ENCODE results near the gene FUBP1.
"Not testable (repeated sequence)": the region's sequence is repeated elsewhere in the genome, so short reads cannot be mapped to it uniquely, and the experiment has no call there.

FUBP1 gene

DNA sequence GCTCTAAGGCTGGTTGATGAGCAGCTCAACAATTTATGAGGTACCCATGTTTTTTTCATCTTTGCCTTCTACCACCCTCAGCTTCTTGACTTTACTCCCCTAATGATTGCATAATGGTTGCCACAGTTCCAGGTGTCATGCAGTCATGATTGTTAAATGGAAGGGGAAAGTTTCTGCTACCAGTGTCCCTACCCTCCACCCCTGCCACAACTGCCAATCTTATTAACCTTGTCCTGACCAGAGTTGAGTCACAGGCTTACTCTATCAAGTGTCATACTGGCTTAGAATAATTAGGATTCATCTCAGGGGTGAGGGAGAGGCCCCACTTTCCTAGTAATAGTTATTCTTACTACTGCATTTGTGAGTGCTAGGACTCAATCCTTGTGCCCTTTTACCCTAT, 7.9 kb upstream of the FUBP1 start:
- DNase-seq, result no peak

DNA sequence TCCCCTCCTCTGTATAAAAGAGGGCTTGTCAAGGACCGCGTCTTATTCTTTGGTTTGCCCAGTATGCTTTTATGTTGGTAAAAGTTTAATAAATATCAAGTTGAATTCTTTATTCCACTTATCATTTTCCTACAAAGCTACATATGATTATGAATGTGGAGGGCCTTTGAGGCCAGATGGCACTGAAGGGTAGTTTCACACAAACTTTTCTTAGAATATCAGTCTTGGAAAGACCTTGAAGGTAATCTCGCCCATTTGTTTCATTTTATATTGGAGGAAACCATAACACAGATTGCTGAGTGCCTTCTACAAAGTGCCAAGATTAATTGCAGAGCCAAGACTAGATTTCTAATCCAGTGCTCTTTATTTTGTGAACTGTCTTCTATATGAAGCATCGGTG, 5.8 kb upstream of the FUBP1 start:
- no peak for DNase-seq

DNA sequence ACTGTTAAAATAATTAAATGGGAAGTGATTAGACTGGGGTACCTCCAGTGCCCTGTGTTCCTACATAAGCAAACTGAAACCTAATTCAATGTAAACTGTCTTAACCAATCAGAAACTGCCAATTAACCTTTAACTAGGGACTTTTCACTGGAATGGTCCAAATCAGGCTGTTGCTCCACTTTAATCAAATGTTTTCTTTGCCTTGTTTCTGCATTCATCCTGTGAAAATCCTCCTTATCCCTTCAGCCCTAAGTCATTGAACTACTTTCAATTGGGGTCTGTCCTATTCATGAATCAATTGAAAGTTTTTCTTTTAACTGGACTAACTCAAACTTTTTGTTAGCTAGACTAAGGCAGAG, 5.1 kb upstream of the FUBP1 start:
- DNase-seq, result no peak

DNA sequence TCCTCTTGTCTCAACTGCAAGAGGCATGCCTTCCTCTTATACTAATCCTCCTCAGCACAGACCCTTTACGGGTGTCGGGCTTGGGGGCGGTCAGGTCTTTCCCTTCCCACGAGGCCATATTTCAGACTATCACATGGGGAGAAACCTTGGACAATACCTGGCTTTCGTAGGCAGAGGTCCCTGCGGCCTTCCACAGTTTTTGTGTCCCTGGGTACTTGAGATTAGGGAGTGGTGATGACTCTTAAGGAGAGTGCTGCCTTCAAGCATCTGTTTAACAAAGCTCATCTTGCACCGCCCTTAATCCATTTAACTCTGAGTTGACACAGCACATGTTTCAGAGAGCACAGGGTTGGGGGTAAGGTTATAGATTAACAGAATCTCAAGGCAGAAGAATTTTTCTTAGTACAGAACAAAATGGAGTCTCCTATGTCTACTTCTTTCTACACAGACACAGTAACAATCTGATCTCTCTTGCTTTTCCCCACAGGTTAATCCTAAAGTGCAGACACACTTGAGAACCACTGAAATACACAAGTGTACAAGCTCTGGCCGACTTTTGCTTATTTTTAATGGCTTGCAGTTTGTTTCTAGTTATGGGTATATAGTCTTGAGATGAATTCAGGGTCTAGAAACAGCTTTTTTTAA, 4.6 kb upstream of the FUBP1 start:
- not testable (repeated sequence) for DNase-seq

DNA sequence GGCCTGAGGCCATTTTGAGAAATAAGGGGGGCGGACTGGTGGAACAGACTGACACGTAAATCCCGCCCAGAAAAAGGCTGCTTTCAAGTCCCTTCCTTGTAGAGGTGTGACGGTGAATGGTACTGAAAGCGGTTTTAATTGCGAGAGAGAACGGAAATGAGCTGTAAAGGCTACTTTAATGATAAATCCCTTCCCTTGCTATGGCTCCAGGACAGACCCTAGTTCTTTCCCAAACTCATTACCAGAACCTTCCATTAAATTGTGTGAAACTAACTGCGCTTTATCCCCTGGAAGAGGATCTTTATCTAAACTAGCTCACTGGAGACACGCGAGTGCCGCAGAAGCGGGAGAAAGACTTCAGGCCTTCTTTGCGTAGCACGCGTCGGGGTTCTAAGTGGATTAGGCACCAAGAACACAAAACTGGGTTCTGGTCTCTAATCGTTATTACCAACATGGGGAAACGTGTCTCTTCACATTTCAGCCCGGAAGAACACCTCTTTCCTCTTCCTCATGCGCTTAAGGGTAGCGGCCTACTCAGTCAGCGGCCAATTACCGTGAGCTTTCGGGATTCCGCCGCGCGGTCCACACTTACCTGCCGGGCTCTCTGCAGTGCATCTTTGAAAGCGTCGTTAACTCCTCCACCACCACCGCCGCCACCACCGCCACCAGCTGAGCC, 441 bp downstream of the FUBP1 start:
- peak; percentile 78 for DNase-seq

DNA sequence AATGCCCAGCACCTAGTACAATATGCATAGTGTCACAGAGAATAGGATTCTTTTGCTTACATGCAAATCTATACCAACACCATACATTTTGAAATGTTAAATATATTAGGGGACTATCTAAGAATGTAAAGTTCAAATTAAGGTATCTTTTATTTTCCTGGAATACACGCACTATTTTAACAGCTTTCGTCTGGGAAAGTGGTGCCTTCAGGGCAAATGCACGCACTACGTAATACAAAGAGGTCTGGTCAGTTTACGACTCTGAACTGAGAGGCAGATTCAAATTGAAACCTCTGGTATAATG, 931 bp downstream of the FUBP1 start:
- DNase-seq, result no peak

DNA sequence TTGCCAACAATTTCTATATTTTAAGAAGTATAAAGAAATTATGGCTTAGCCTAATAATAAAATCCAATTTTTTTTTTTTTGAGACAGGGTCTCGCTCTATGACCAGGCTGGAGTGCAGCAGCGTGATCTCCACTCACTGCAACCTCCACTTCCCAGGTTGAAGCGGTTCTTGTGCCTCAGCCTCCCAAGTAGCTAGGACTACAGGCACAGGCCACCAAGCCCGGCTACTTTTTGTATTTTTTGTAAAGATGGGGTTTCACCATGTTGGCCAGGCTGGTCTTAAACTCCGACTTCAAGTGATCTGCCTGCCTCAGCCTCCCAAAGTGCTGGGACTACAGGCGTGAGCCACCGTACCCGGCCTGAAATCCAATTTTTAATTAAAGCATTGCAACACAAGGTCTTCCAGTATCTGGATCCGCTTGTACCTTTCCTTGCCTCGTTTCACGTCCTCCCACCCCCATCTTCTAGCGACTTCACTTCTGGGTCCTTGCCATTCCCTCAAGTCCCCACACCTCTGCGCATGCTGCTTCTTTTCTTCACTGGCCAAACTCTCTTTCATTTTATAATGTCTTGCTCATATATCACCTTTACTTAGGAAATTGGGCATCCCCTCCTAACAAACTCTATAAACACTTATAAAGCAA, 2.3 kb downstream of the FUBP1 start:
- DNase-seq, result no peak

DNA sequence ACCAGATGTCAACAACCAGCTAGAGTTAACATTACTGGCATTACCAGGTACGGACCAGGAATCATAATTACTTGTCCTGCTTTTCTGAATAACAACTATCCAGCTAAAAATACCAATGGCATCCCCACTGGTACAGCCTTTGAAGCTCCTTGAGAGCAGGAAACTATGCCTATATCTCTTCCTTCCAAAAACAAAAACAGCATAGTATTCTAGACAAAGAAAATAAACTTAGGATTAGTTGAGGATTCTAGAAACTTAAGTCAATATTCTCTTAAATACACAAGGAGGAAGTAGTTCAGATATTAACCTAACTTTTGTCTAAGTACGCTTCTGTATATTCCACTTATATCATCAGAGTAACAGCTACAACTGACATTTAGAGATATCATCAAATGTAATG, 3.0 kb downstream of the FUBP1 start:
- DNase-seq, result no peak

DNA sequence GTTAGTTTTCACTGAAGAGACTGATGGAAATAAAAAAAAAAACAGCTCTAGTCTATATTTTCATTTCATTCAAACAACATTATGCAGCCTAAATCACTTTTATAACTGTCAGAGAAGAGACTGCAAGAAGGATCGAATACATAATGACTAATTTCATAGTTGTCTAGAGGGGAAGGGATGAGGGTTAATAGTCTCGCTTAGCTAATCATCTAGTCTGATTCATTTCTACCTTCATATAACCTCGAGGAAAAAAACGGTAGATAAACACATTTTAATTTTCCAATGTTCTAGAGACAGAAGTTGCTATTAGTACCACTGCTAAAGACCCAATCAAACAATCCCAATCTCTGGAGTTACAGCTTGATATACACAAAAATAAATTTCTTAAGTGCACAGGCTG, 3.5 kb downstream of the FUBP1 start:
- DNase-seq, result no peak

DNA sequence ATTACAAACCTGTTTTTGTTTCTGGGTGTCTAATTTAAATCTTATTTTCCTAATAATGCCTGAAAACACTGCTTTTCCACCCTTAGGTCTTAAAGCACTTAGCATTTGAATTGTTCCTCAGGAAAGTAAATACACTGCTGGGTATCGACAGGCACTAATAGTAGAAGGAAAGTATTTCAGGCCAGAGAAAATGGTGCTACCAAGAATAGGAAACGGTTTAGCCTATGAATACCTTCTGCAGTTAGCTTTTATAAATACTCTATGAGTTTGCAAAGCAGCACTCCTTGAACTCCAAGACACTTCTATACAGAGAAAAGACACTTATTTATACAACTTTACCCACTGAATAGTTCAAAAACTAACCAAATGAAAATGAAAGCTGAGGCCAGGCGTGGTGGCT, 6.8 kb downstream of the FUBP1 start:
- no peak for DNase-seq

DNA sequence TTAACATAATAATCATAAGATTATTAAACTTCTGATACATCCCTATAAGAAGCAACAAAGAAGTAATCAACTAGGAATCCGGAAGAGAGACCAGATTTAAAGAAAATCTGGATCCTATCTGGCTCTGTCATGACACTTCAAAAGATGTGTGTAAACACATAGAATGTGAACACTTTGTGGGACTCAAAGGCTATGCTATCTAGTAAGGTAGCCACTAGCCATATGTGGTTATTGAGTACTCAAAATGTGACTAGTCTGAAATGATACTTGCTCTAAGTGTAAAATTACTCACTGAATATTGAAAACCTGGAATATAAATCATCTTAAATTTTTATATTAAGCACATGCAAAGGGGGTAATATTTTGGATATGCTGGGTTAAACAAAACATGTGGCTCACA, 8.7 kb downstream of the FUBP1 start:
- DNase-seq, result no peak

DNA sequence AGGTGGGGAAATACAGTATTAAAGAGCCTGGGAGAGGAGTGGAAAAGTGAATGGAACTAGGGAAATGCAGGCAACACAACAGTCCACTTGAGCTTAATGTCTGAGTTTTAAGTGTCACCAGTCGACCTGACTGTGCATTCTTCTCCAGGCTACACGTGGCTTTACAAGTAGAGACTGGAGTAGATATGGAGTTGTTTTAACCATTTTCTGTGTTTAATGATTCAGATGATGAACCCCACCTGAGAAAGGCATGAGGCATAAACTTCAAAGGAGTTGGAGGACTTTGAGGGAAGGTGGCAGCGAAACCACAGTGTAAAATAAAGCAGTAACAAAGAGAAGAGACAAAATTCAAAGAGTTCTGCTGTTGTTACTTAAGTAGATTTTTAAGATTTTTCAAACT, 12.6 kb downstream of the FUBP1 start:
- no peak for DNase-seq

DNA sequence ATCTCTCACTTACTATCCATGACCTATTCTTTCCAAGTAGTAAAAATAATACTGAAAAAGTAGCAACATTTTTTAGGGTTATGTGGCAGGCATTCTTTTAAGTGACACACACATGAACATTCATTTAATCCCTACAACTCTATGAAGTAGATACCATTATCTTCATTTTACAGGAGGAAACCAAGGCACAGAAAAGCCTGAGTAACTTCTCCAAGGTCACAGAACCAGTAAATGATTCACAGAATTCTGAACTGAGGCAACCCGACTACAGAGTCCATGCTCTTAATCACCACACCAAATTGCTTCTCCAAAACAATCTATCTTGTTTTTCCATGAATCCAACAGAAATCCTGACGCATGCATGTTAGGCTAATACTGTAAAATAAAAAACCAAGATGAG, 17.5 kb downstream of the FUBP1 start:
- DNase-seq, result no peak

DNA sequence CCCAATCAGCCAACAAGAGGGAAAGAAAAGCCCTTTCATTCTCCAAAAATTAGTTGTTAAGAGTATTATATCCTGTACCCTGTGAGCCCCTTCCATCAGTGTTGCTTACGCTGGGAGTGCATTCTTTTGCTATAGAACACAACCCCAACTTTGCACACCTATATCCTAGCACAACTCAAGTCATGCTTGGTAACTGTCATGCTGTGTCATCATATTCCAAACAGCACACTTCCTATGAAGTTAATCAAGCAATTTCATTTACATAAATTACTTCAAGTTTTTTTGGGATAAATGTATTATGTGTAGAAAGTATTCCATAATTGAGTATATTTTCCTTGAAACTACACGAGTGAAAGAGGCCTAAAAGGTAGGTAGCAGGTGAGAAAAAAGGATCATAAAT, 20.0 kb downstream of the FUBP1 start:
- DNase-seq, result no peak

DNA sequence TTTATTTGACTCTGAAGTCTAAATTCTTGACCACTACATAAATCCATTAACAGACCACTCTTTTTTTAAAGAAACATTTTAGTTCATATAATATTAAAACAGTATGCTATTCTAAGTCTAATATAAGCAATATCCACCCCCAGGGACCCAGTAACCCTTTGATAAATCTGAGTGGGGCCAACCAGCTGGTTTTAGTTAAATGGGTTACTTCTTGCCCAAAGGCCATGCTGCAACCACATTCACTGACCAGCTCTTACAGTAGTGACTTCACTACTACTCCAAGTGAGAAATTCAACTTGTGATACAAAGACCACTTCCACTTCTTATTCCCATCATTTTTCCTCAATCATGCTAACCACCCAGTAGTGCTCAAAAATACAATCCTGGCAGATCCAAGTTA, 20.5 kb downstream of the FUBP1 start:
- no peak for DNase-seq

DNA sequence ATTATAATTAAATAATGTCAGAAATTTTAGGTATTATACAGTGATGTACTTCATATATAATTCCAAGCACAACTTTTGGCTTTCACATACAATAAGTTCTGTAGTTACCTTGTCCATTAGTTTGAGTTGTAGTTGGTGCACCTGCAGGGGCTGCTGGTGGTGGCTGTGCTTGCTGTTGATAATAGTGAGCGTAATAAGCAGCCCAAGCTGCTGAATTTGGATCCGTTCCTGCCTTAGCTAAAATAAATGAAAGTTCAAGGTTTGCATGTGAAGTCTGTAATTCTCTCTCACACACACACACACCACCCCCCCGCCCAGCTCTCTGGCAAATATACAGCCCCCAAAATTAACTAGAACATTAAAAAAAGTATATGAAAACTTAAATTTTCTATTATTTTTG, 22.4 kb downstream of the FUBP1 start:
- no peak for DNase-seq

DNA sequence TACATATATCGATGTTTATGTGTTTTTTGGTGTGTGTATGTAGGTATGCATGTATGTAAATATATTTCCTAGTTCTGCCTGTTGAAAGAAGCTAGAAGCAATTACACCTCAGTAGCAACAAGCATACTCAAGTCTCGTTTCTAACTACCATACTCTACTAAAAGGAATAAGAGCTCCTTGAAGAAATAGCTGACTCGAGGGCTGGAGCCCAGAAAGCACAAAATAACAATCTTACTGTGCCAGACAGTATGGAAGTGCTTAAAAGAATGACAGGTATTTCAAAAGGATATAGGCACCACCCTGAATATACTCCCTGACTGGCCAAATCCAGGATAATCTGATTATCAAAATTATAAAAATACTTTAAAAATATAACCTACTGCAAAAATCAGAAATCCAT, 23.2 kb downstream of the FUBP1 start:
- DNase-seq, result no peak

DNA sequence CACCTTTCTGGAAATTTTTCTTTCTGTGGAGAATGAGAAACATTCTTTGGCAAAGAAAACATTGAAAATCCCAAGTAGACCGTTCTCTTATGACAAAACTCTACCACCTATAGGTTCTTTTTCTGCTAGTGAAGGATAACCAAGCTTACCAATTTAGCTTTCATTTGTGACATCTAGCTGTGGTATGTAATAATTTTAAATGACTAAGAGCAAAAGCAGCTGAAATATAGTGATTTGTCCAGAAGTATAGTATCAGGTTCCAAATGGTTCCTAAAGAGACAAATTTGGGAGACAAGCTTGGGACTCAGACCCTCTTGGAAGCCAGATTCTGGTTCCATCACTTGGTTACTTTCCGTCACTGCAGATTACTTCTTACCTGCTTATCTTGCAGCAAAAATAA, 24.4 kb downstream of the FUBP1 start:
- no peak for DNase-seq

DNA sequence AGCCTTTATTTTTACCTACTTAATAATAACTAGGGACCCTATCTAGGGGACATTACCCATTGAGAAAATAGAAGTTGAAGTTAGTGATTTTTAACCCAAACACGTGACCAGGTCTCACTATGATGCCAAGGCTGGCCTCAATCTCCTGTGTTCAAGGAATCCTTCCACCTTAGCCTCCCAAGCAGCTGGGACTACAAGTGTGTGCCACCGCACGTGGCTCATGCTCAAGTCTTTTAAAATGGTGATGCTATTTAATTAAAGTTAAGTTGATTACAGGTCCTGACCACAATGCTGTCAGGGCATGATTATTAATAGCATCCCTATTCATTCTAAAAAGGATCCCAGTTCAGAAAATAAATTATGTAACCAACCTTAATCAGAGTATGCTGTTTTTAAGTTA, 25.0 kb downstream of the FUBP1 start:
- no peak for DNase-seq

DNA sequence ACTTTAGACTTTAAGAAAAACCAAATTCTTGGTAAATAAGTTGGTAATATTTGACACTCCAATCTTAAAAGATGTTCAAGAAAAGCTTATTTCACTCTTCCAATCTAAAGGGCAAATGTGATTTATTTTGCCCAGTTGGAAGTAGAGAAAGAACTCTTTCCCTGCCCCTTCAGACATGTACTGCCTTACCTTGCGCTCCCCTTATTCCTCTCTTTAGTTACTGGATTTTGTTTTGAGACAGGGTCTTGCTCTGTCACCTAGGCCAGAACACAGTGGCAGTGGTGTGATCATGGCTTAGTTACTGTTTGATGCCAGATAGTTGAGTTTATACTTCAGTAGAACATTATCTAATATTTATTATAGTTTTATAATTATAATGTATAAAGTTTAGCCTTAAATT, 27.5 kb downstream of the FUBP1 start:
- DNase-seq, result no peak

DNA sequence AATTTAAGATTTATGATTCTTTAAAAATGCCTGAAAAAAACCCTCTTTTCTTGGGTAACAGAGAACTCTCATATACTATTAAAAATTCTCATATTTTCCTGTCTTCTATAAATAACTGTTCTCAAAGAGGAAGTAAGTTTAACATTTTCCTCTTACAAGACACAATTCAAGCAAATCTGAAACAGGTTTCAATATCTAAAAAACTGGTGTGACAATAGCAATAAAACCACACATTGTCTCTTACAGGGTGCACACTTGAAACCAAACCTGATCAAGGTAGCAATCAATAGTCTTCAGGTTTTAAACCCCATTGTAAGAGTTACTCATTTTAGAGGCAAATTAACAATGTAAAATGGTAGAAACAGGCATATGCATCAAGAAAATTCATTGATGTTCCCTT, 28.0 kb downstream of the FUBP1 start:
- DNase-seq, result no peak

DNA sequence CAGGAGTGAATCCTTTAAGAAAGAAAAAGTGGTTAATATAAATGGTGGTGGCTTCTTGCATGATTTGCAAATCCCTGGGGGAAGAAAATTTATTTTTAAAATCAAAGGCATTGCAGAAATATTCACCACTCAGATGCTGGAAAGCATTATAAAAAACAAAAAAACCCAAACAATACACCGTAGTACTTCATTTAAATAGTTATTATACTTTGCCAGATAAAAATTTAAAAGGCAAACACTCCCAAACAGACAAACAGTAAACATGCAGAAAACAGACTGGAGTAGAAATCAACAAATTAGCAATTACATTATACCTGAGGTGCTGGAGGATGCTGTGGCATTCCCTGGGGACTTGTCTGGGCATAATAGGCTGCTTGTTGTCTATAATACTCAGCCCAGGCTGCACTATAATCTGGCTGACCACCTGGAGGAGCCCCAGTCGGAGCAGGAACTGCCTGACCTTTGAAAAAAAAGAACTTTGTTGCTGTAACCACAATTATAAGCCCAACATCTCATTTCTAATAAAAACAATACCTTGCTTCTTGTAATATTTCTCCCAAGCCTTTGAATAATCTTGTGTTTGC, 29.9 kb downstream of the FUBP1 start:
- DNase-seq, result no peak

DNA sequence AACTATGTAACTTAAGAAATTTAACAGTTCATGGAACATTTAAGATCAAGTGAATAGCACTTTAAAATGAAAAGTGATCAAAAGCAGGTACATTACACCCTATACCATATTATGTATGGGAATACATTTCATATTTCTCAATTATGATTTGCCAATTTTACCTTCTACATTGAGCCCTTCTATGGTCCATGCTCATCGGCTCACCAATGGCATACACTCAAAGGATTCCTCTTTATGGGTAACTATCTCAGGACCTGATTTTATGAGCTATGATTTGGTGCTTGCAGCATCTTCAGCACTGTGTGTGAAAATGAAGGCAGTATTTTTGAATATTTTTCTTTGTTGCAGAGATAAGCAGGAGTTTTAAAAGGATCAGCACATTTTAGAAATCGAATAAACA, 33.5 kb downstream of the FUBP1 start:
- no peak for DNase-seq

DNA sequence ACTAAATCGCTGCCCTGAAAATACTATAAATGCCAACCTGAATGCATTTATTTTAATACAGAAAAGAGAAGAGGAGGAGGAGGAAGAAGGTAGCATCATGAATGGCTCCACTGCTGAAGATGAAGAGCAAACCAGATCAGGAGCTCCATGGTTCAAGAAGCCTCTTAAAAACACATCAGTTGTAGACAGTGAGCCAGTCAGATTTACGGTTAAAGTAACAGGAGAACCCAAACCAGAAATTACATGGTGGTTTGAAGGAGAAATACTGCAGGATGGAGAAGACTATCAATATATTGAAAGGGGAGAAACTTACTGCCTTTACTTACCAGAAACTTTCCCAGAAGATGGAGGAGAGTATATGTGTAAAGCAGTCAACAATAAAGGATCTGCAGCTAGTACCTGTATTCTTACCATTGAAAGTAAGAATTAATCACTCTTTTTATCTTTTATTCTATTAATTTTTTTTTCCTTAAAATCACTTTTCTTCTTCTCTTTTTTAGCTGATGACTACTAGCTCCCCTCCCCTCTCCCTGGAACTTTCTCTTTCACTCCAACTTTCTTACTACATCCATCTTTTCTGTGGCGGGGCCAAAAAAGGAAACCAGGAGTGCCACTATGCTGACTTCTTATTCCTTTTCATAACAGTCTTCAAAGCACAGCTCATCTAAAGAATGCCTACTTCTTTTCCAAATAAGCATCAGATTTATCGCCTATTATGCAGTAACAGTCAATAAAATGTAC, 36.3 kb downstream of the FUBP1 start:
- DNase-seq, result no peak
